VCaP (cell line): ENCODE results near the gene CC2D1A.

Experiments used
- H3K27ac ChIP-seq: fragments of 450-650 bp; 2 replicates; pipeline ENCODE4 v1.5.1; 2017
- CTCF ChIP-seq: fragments of 450-650 bp; conservative IDR thresholded peaks from 2 replicates; pipeline ENCODE4 v1.5.1; 2017; ENCODE audit warnings: mild to moderate bottlenecking, moderate library complexity

CC2D1A gene

DNA sequence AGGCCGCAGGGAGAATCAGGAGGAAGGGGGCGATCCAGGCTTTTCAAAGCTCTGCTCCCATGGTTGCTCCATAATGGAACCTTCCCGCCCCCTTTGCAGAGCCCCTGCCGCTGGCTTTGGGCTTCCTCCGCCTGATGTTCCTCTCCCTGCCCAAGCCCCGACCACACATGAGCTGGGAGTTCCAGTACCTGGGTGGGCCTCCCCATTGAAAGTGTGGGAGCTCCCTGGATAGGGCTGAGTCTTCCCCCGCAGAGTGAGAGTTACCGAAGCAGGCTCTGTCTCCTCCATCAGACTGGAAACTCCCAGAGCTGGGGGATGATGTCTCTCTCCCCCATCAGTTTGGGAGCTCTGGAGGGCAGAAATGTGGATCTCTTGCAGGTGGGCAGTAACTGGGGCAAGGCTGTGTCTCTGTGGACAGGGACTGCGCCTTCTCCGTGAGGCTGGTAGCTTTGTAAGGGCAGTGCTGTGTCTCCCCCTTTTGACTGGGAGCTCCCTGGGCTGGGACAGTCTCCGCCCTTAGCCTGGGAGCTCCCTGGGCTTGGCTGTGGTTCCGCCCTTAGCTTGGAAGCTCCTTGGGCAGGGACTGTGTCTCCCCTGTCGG is 47.0 kb downstream of the CC2D1A start:
- H3K27ac ChIP-seq: peak overlapping the region; percentile 79; the same call in 1 of the 2 replicates

GRCh38 chr19:13954185-13954584 is 48.2 kb downstream of the CC2D1A start:
- no peak overlapping the region for H3K27ac ChIP-seq

More for the DNA sequence above, 47.0 kb downstream of the CC2D1A start:
- no peak for TF ChIP-seq CTCF

GRCh38 chr19:13955662-13956364 is 49.8 kb downstream of the CC2D1A start:
- TF ChIP-seq CTCF: no peak
- H3K27ac ChIP-seq: no peak overlapping the region

More at GRCh38 chr19:13954185-13954584, 48.2 kb downstream of the CC2D1A start:
- TF ChIP-seq CTCF: no peak

DNA sequence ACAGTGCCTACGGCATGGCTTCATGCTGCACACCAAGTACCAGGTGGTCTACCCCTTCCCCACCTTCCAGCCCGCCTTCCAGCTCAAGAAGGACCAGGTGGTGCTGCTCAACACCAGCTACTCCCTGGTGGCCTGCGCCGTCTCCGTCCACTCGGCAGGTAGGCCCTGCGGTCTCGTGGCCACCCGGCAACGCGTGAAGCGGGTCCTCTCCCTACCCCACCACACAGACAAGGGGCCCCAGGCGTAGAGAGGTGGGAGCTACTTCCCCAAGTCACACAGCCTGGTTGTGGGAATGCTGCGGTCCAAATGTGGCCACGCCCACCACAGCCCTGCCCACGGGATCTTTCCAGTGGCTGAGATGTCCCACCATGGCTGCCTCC is 50.4 kb downstream of the CC2D1A start:
- no peak for TF ChIP-seq CTCF

GRCh38 chr19:13957051-13957450 is 51.0 kb downstream of the CC2D1A start:
- no peak for TF ChIP-seq CTCF
- H3K27ac ChIP-seq: no peak overlapping the region

More for the DNA sequence above, 50.4 kb downstream of the CC2D1A start:
- H3K27ac ChIP-seq: no peak overlapping the region

- H3K27ac ChIP-seq: no peak overlapping the region
- no peak for TF ChIP-seq CTCF
Observed at GRCh38 chr19:13958043-13958442, 52.0 kb downstream of the CC2D1A start.

DNA sequence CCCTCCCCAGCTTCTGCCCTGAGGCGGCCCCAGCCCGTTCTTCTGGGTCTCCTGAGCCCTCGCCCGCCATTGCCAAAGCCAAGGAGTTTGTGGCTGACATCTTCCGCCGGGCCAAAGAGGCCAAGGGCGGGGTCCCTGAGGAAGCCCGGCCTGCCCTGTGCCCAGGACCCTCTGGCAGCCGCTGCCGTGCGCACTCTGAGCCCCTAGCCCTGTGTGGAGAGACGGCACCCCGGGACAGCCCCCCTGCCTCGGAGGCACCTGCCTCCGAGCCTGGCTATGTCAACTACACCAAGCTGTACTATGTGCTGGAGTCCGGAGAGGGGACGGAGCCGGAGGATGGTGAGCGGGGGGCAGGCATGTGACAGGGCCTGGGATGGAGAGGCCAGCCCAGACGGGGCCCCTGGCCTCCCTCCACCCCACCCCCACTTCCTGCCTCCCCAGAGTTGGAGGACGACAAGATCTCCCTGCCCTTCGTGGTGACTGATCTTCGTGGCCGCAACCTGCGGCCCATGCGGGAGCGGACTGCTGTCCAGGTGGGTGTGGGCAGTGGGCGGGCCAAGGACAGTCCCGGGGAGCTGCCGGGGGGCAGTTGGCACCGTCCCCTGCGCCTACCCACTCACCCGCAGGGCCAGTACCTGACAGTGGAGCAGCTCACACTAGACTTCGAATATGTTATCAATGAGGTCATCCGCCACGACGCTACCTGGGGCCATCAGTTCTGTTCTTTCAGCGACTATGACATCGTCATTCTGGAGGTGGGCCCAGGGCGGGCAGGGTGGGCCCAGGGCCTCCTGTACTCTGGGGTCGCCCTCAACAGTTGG is 53.4 kb downstream of the CC2D1A start:
- H3K27ac ChIP-seq: no peak overlapping the region
- no peak for TF ChIP-seq CTCF
